GM18870 (cell line): ENCODE measurements around the gene COL5A1.

ENCODE experiments used
- ATAC-seq: cut with Tn5 transposase; IDR thresholded peaks from one replicate; pipeline ENCODE4 v1.9.1; 2021; ENCODE audit warnings: moderate library complexity; ENCODE audit not compliant: unreplicated experiment

The COL5A1 gene

GRCh38 chr9:134641173-134641989 is at the start of gene COL5A1:
Gene COL5A1, plus strand, starts transcription at chr9:134641803. Its CDS starts 385 bp downstream, at chr9:134642188.
- no peak for ATAC-seq

GRCh38 chr9:134592018-134592818 is 49.4 kb upstream of the COL5A1 start:
- no peak for ATAC-seq

- no peak for ATAC-seq
Observed at GRCh38 chr9:134592819-134593200, 48.8 kb upstream of the COL5A1 start.

GRCh38 chr9:134593286-134594077 is 48.1 kb upstream of the COL5A1 start:
- ATAC-seq = no peak

- no peak for ATAC-seq
Observed at GRCh38 chr9:134594078-134594941, 47.3 kb upstream of the COL5A1 start.

- no peak for ATAC-seq
Observed at GRCh38 chr9:134595014-134595413, 46.6 kb upstream of the COL5A1 start.

- ATAC-seq = no peak
Observed at GRCh38 chr9:134597041-134597913, 44.3 kb upstream of the COL5A1 start.

GRCh38 chr9:134597957-134598883 is 43.4 kb upstream of the COL5A1 start:
- ATAC-seq = no peak

GRCh38 chr9:134598884-134599245 is 42.7 kb upstream of the COL5A1 start:
- ATAC-seq = no peak

GRCh38 chr9:134600371-134600770 is 41.2 kb upstream of the COL5A1 start:
- no peak for ATAC-seq

GRCh38 chr9:134600836-134601638 is 40.6 kb upstream of the COL5A1 start:
- ATAC-seq = no peak

GRCh38 chr9:134601764-134602163 is 39.8 kb upstream of the COL5A1 start:
- no peak for ATAC-seq

- no peak for ATAC-seq
Observed at GRCh38 chr9:134602547-134603362, 38.8 kb upstream of the COL5A1 start.

- ATAC-seq = no peak
Observed at GRCh38 chr9:134604834-134605233, 36.8 kb upstream of the COL5A1 start.

GRCh38 chr9:134605351-134605965 is 36.1 kb upstream of the COL5A1 start:
- ATAC-seq = no peak

- no peak for ATAC-seq
Observed at GRCh38 chr9:134605966-134606357, 35.6 kb upstream of the COL5A1 start.
